HG02642 (cell line): ENCODE data around the gene DNAH5.
"Not testable (repeated sequence)": the region's sequence is repeated elsewhere in the genome, so short reads cannot be mapped to it uniquely, and the experiment has no call there.

ENCODE experiments used
- ATAC-seq: cut with Tn5 transposase; IDR thresholded peaks from one replicate; pipeline ENCODE4 v1.9.1; 2021; ENCODE audit warnings: mild to moderate bottlenecking; ENCODE audit not compliant: unreplicated experiment, poor library complexity

DNAH5 gene

GRCh38 chr5:13860146-13860545, 84.3 kb downstream of the DNAH5 start:
- no peak for ATAC-seq

GRCh38 chr5:13859270-13860065, 85.0 kb downstream of the DNAH5 start:
- ATAC-seq = no peak

- no peak for ATAC-seq
Observed at GRCh38 chr5:13843175-13843846, 101.2 kb downstream of the DNAH5 start.

GRCh38 chr5:13833440-13833839, 111.0 kb downstream of the DNAH5 start:
- ATAC-seq = no peak

GRCh38 chr5:13831351-13831750, 113.1 kb downstream of the DNAH5 start:
- no peak for ATAC-seq

DNA sequence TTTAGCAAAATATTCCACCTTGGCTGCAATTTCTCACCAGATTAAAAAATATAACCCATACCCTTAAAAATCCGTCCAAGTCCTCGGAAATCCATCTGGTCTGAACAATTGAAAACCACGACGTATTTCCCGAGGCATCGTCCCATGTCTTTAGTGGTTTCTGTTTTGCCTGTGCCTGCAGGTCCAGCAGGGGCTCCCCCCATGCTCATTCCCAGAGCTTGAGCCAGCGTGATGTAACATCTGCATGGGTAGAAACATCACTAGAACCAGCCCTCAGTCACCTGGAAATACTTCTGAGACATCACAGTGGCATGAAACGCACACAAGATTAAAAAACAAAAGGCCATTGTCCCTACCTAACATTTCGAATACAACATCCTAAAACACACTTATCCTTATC, 114.0 kb downstream of the DNAH5 start:
- no peak for ATAC-seq

GRCh38 chr5:13821366-13821765, 123.1 kb downstream of the DNAH5 start:
- ATAC-seq = no peak

DNA sequence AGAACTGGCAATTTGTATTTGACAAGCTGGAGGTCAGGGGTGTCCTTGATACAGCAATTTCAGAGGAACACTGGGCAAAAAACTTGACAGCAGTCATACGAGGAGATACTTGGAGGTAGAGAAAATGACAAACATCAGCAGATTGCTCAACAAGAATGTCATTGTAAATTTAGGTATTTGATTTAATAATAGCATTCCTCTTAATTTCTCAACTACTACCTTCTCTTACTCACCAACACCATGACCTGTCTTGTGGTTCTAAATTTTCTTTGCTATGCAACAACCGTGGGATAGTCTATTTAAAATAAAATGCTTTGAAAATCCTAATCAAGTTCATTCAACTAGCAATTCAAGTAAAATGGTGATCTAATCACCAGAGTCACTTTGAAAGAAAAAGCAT, 128.4 kb downstream of the DNAH5 start:
- no peak for ATAC-seq

GRCh38 chr5:13814301-13814700, 130.2 kb downstream of the DNAH5 start:
- no peak for ATAC-seq

GRCh38 chr5:13809921-13810320, 134.6 kb downstream of the DNAH5 start:
- no peak for ATAC-seq

DNA sequence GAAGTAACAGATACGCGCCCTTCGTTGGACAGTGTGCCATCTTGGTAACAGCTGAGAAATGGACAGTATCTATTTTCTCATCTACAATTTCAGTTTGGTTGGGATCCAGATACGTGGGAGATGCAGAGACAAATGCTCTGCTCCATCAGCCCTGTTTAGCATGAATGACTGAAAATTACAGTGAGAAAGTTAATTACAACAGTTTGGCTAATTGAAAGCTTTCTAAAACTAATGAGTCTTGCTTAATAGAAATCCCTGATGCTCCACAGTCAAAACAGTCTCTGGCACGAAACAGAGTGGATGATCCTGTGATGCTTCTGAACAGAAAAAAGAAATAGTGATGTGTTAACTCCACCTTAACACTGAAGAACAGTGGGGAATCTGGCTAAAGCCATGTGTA, 140.2 kb downstream of the DNAH5 start:
- no peak for ATAC-seq

- ATAC-seq = not testable (repeated sequence)
Observed at GRCh38 chr5:13798569-13798968, 145.9 kb downstream of the DNAH5 start.

- ATAC-seq = no peak
Observed at GRCh38 chr5:13785781-13786415, 158.6 kb downstream of the DNAH5 start.

- no peak for ATAC-seq
Observed at GRCh38 chr5:13783726-13784125, 160.8 kb downstream of the DNAH5 start.

GRCh38 chr5:13780081-13780480, 164.4 kb downstream of the DNAH5 start:
- ATAC-seq = no peak

DNA sequence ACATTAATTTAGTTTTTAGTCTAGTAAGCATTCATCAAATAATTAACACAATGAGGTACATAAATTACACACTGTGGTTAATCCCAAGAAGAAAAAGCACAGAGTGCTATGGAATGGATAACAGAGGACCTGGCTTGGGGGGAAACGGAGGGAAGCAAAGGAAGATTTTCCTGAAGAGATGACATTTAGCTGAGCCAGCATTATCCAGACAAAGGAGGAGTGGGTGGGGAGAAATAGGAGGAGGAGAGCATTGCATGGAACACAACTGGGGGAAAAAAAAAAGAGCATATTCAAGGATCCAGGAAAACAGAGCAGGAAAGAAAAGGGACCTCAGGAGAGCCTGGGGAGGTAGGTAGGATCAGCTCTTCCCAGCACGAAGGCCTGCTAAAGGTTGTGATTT, 170.8 kb downstream of the DNAH5 start:
- no peak for ATAC-seq

DNA sequence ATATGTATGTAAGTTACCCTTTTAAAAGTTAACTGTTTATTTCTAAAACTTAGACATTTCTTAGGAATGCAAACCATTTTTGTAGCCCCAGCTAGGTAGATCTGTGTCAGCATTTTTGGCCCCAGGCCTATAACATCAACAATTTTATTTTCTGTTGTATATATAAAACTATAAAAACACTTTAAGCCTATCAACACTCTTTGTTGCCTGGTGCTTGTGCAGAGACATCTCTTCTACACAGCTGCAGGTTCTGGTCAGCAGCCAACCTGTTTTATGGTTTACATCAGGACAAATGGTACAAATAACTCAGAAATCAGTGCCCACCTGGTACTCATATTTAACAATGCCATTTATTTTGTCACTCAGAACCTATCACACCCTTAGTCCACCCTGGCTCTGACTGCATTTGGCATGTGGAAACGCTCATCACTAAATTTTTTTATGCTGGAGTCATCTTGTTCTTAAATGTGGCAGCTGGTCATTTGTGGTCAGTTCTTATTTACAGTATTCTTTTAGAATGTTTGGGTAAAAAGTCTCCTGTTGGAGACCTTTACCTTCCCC, 173.4 kb downstream of the DNAH5 start:
- ATAC-seq = no peak

GRCh38 chr5:13766236-13766635, 178.3 kb downstream of the DNAH5 start:
- no peak for ATAC-seq

DNA sequence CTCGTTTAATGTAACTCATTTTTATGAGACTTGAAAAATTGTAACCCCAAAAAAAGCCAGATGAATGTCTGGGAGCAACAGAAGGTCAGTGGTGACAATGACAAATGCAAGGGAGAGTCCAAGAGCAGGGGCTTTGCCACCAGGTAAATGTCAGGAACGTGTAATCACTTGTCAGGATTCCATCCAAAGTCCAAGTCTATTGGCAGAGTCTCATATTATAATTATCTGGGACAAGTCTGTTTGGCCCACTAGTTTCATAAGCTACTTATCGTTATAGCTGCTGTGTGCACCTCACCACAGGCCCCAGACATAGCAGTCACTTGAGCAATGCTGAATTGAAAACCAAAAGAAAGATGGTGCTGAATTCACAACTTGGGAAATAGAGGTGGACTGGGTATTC, 180.8 kb downstream of the DNAH5 start:
- ATAC-seq = no peak

- no peak for ATAC-seq
Observed at GRCh38 chr5:13749766-13750165, 194.7 kb downstream of the DNAH5 start.

- no peak for ATAC-seq
Observed at GRCh38 chr5:13746026-13746425, 198.5 kb downstream of the DNAH5 start.
